Activated CD8-positive, alpha-beta memory T cell treated with anti-CD3 and anti-CD28 coated beads for 48 hours (primary cell): ENCODE measurements around the gene TSPAN3.

Experiments used
- DNase-seq, 3 experiments: peaks; one replicate each; pipeline ENCODE4 v3.0.0-alpha.2; 2020; ENCODE audit warnings: low read depth in 2 of 3, low spot score in 2 of 3

Gene TSPAN3

DNA sequence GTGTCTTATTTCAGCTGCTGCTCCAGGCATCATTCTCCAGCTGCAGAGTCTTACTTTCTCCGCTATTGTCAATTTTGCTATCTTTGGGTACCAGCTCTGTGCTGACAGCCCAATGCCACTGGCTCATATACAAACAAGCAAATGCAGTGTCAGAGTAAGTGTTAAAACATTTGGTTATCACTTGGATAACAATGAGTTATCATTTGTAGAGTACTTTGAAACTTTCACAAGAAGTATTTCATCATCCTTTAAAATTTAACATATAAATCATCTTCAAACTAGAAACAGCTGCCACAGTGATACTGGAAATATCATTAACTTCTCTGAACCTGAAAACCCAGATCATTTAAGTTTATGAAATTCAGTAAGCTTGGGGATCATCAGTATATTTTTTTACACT is 13.8 kb downstream of the TSPAN3 start:
- no peak for DNase-seq

DNA sequence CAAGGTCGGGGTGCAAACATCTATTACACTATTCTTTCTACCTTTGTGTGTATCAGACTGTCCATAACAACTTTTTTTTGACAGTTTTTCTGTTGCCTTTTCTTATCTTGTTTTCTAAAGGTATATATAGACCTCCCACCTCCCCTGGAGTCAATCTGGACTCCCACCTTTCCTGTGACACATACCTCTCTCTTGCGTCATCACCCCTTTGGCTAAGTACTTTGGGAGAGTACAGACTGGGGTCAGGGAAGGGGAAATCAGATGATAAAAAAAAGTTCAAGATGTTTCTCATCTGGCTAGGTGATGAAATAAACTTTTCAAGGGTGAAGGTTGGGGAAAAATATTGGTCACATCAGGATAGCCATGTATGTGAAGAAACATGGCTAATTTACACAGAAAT is 17.2 kb downstream of the TSPAN3 start:
- DNase-seq: no peak

DNA sequence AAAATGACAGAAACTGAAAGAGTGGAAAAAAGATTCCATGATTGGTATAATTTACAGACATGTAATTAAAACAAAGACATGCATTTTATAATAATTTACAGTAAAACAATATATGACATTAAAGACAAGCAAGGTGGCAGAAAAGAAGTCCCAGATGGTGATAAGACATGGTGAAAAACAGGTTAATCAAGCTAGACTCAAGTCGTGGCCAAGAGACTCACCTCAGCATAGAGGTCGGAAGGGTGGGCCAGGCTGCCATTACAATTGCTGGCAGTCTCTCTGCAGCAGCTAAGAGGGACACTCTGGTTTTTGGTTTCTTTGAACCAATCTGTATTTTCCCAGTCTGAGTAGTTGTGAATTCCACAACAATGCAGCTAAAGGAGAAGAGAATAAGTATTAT is 18.4 kb downstream of the TSPAN3 start:
- no peak for DNase-seq

DNA sequence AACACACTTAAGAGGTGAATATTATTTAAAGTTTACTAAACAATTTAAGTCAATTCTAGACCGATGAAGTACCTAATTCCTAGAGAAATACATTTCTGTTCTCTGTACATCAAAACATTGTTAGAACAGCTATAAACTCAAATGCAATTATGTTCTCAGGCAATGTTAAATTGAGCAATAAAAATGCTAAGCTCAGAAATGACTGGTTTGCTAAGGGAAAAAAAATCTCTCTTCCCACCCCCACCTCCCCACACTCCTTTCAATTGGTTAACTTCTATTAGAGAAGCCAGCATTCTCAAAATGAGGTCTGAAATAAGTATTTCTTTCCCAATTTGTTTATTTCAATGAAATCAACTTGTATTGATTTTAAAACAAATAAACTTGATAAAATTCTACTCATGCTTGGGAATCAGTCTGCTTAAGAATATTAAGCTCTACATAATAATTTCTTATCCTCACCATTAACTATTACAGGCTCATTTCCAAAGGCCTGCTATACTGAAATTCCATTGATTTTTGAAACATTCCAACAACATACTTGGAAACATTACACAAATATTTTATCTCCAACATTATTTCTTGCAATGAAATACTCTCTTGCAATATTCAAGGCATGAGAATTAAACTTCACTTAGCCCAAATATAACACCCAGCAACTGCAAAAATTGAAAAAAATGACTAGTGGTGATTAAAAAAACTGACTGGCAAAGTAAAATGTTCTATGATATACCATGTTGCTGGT is 22.6 kb downstream of the TSPAN3 start:
- no peak for DNase-seq

DNA sequence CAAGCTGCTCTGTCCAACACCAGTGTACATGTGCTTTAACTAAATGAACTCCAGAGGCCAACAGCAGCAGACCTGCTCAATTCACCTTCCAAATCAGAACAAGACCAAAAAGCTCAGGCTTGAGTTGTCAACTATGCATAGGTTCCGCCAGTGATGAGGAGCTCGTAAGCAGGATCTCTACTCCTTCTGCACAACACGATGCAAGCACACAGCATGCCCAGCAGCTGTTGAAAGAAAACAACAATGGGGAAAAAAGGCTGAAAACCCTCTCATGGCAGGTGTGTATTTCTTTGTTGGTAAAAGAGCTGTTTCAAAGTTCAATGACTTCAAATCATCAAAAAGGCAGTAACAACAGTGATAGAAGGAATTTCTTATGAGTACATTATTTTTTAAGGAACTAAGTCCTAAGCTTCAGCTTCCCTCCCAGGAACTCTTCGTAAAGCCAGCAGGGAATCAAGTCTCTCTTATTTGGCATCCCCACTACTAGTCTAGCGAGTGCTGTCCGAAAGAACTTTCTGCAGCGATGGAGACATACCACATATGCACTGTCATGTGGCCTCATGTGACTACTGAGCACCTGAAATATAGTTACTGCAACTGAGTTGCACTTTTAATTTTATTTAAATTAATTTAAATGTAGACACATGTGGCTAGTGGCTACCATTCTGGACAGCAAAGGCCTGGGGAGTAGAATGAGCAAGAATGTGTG is 24.1 kb downstream of the TSPAN3 start:
- no peak for DNase-seq

DNA sequence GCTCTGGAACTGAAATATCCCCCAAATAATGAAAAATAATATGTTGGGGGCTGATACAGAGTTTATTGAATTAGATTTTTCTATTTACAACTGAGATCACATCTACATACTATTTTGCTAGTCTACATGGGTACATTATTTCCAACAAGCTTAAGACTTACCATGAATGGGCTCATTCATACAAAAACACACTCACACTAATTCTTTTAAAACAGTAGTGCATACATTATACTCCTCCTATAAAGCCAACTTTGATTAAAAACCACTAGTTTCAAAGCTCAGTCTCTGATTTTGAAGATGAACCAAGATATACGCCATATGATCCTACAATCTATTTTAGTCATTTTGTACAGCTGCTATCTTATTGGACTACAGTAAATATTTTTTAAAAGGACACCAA is 24.9 kb downstream of the TSPAN3 start:
- DNase-seq: no peak

DNA sequence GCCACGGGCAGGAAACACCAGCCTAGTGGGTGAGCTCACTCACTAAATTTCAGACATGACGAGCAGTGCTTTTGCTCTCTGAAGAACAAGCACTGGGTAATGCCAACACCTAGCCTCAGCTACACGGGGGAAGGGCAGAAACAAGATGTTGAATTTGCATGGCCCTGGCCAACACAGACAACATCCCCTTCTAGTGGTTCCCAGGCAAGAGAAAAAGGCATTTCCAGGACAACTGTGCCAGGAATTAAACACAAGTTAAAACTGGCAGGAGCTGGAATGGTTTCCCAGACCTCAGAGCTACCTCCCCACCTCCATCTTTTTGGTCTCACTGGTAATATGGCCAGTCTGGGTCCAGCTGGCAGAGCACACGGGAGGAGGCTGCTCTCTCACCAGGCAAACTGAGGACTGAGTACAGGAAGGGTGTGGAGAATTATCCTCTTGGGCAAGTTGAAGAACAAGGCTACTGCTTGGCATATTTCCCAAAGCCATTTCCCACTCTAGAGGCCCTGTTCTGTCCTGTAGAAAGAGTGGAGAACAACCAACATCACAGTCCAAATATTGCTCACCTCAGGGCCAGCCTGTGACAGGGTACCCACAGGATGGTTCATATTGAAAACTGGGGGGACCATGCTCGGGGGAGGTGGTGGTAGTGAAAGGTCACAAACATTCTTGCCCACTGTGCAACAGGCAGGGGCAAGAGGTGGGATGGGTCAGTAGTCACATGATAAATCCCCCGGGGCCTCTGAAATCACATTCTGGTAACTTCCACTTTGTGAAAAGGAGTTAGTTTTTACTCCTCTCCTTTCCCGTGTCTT is 26.5 kb downstream of the TSPAN3 start:
- no peak for DNase-seq

DNA sequence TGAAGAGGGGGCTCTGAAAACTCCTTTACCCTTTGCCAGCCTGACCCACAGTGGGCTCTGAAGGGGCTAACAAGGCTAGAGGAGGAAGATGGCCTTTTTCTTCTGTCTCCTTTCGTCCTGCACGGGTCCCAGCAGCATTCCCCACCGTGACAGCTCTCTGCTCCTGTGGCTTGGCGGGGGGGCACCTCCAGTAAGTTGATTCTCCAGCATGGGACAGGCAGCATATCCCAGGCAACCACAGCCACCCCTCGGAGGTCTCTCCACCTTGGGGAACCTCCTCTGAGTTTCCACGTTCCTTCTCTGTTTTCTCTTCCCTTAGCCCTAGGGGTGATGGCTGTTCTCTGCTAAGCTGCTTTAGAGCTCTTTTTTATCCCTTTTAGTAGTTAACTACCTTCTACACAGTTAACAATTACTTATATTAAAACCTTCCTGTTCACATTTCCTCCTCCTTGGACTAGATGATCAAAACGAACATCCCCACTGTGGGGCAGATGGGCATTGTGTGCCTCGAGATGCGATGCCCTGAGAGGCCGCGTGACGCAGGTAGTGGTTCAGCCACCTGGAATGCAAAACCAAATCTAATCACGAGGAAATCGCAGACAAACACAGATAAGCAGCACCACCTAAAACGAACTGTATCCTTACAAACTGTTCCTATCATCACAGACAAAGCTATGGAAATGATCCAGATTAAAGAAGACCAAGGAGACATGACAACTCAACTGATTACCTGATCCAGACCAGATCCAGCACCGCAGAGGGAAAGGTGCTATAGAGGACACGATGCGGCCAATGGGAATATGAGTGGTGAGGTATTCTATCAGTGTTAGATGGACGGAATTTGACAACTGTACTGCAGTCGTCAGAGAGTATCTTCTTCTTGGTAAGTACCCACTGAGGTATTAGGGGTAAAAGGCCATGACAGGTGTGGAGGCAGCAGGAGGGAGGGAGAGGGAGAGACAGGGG is 27.7 kb downstream of the TSPAN3 start:
- DNase-seq: no peak

DNA sequence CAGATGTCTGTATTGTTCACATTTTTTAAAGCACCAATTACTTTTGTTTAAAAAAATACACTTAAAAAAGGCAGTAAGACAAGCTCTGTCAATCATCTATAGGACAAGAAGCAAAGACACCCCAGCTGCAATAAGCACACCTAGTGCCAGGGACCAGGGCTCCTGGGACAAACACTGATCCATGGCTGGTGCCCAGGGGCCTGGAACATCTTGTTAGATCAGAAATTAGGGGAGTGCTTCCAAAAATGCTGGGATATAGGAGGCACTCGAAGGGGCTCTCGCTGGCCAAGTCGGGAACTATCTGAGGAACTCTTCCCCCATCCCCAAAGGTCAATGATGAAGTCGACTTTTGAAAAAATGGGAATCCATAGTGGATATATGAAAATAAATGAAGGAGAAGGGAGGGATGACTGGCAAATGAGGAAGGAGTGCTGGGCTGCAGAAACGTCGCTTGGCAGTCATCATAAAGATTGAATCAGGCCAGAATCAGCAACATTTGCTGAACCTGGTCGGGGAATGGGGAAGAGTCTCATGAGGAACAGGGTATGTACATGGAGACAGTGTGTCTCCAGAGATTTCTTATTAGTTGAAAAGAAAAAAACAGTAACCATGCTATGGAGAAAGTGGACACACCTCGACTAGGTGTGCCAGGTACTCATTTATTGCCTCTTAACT is 28.5 kb downstream of the TSPAN3 start:
- no peak for DNase-seq

DNA sequence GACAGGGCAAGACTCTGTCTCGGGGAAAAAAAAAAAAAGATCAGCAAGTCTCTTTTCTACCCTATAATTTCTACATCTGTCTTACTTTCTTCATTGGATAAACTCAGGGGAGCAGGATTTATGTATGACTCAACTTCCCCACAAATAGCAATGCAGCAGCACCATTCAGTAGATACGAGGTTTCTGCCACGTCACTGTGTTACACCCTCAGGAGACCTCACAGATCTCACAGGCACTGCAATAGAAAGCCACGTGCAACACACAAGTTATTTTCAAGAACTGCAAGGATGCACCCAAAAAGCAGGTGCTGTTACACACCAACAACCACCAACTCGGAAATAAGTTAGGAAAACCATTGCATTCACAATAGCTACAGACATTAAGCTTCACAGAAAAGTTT is 30.2 kb downstream of the TSPAN3 start:
- DNase-seq: no peak

DNA sequence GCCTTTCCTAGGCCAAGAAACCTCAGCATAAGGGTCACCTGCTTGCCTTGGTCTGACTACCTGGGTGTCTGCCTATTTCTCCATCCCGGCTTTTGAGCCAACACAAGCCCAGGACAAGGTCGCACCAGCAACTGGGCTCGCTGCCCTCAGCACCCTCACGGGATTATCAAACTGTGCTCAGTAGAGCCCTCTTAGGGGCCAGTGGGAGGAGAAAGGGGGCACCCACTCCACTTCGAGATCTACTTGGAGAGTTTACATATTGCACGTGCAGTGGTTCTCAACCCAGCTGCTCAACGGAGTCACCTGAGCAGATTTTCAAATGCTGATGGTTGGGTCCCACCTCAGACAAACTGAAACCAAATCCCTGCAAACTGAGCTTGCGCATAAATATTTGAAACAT is 31.1 kb downstream of the TSPAN3 start:
- no peak for DNase-seq

DNA sequence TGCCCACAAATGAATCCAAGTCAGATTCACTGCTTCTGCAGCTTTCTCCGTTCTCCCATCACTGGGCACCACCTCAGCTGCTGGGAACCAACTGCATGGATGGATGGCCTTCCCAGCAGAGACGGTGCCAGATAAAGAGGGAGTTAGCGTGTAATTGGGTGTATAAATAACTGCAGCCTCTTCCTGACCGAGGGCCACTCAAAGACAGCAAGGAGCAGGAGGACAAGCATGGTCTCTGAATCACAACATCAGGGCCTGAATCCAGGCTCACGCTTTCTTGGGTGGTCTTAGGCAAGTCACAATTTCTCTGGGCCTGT is 31.7 kb downstream of the TSPAN3 start:
- no peak for DNase-seq

DNA sequence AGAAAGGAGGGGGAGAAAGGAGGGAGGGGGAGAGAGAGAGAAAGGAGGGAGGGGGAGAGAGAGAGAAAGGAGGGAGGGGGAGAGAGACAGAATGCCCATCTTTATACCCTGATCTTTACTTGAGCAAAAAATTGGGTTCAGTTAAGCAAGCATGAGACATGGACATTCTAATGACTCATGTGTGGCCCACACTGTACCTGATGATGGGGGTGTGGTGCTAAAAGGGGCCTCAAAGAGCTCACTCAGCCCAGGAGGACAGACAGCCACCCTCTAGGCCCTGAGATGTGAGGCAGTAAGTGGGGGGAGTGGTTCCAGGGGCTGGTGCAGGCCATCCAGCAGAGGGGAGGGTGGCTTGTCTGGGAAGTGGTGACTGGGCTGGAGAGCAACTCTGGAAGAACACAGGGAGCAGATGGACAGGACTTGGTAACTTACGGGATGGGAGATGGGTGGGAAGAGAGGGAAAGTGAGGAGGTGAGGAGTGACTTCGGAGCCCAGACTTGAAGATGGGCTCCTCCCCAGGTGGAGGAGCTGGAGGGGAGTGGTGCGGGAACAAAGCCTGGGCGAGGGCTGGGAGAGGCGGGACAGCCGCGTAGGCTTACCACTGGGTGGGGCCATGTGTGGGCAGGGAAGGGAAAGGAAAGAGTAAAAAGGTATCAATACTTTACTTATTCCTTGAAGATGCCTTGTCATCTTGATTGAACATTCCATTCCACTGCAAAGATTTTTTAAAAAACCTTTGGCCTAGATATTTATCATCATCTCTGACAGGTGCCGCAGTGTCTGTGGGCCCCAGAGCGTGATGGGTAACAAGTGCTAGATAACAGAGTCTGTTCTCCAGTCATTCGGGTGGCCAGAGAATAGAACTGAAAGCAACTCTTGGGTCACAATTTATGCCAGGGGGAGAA is 32.3 kb downstream of the TSPAN3 start:
- DNase-seq: no peak

DNA sequence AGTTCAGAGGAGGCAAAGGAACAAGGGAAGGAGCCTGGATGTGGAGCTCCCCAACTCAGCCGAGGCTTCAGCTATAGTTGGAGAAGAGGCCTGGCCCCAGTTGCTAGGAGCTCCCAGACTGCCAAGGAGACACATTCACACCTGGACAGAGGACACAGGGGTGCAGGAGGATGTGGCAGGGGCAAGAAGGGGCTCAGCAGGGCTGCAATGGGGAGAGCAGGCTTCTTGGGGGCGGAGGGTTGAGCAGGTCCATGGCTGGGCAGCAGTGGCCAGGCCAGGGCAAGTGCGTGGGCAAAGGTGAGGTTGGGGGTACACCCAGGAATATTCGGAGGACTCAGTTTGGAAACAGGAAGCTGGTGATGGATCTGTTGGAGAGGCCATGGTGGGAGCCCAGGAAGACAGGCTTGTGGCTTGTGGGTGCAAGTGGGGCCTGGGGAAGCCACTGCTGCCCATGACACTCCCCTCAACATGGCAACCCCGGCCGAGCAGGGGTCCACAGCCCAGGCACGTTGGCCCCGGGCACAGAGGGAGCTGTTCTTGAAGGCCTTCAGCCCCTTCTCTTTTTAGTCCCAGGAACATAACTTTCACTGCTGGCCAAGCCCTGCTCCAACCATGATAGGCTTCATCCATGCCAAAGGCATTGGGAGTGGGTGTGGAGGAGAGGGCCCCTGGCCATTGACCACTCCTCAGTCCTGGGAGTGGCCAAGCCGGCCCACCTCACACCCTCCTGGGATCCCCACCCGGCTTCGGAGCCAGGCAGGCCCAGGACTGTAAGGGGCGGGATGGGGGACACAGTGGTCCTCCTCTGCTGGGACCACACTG is 33.3 kb downstream of the TSPAN3 start:
- peak in 1 of 3 experiments; percentile 0 for DNase-seq

DNA sequence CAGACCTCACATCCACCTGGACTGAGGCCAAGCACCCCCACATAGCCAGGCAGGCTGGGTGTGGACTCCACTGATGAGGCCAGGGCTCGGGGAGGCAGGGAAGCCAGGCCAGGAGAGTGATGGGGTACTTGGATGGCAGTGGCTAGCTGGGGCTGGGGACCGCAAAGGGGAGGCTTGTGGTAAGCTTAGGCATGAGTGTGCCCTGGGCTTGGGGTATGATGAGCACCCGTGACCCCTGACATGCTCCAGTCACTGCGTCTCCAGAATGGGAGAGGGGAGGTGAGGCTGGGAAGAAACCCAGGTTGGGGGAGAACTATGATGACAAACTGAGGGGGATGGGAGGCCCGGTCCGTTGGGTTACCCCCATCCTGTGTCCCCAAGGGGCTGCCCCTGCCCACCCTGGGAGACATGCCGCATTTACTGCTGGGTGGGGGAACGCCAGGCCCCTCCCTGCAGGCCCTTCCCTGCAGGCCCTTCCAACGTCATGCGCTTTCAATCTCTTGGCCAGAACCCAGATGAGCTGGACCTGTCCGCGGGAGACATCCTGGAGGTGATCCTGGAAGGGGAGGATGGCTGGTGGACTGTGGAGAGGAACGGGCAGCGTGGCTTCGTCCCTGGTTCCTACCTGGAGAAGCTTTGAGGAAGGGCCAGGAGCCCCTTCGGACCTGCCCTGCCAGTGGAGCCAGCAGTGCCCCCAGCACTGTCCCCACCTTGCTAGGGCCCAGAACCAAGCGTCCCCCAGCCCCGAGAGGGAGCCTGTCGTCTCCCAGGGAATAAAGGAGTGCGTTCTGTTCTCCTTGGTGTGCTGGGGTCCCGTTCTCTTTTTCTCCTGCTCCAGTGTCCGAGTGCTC is 34.1 kb downstream of the TSPAN3 start:
- DNase-seq: peak in 1 of 3 experiments; percentile 0

DNA sequence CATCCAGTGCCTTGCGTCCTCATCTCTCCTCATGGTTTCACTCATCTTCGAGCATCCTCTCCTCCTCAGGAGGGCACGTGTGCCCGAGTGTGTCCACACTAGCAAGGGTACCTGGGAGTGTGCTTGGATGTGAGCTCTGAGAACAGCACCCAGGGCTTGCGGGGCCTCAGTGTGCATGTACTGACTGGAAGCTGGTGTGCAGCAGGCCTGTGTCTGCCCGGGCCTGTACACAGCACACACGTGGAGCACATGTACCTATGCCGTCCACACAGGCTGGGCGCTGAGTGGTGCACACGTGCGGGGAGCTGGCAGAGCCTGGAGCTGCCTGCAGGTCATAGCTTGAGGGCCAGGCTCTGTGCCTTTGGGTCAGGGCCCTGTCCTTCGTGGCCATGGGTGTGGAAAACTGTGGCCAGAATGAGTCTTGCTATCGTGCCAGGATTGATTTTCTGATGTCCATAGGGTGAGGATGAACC is 34.9 kb downstream of the TSPAN3 start:
- DNase-seq: no peak

DNA sequence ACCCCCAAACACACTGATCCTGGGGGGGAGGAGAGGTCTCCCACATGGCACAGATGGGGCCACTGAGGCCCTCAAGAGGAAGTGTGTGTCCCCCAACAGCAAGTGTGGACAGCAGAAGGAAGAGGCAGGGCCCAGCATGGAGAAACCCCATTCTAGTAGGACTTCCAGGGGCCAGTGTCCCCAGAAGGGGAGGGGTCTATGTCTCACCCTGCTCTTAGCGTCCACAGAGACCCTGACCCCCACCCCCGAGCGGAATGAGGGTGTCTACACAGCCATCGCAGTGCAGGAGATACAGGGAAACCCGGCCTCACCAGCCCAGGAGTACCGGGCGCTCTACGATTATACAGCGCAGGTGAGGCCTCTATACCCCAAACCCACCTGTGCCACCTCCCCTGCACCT is 35.3 kb downstream of the TSPAN3 start:
- DNase-seq: peak in 1 of 3 experiments; percentile 0
